GM19395 (cell line): ENCODE measurements around the gene ADAP1.
"Not testable (repeated sequence)": the region's sequence is repeated elsewhere in the genome, so short reads cannot be mapped to it uniquely, and the experiment has no call there.

Experiments used
- ATAC-seq: cut with Tn5 transposase; IDR thresholded peaks from one replicate; pipeline ENCODE4 v1.9.1; 2021; ENCODE audit warnings: mild to moderate bottlenecking, moderate library complexity; ENCODE audit not compliant: unreplicated experiment

ADAP1 gene

DNA sequence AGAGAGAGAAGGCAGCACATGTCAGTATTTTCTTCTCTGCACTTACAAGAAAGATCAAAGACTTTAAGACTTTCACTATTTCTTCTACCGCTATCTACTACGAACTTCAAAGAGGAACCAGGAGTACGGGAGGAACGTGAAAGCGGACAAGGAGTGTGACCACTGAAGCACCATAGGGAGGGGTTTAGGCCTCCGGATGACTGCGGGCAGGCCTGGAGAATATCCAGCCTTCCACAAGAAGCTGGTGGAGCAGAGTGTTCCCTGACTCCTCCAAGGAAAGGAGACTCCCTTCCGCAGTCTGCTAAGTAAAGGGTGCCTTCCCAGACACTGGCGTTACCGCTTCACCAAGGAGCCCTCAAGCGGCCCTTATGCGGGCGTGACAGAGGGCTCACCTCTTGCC lies 6.5 kb upstream of the ADAP1 start:
- not testable (repeated sequence) for ATAC-seq

DNA sequence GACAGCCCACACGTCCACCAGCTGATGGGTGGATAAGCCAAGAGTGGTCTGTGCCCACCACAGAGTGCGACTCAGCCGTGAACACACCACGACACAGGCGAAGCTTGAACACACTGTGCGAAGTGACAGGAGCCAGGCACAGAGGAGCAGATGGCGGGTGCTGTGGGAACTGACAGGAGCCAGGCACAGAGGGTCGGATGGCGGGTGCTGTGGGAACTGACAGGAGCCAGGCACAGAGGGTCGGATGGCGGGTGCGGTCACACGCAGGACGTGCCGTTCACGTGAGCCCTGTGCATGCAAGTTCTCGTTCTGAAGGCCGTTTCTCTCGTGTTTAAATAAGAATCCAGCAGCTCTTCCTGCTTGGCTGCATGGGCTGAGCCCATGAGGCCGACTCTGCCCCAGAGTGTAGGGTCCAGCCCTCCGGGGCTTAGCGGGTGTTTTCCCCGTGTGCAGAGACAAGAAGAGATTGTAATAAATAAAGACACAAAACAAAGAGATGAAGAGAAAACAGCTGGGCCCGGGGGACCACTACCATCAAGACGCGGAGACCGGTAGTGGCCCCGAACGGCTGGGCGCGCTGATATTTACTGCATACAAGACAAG lies 5.9 kb upstream of the ADAP1 start:
- ATAC-seq = no peak

DNA sequence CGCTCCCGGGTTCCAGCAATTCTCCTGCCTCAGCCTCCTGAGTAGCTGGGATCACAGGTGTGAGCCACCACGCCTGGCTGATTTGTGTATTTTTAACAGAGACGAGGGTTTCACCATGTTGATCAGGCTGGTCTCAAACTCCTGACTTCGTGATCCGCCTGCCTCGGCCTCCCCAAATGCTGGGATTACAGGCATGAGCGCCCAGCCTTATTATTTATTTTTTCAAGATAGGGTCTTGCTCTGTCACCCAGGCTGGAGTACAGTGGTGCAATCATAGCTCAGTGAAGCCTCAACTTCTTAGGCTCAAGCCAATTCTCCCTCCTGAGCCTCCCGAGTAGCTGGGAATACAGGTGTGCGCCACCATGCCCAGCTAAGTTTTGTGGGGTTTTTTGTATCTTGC lies 5.3 kb upstream of the ADAP1 start:
- ATAC-seq = not testable (repeated sequence)

DNA sequence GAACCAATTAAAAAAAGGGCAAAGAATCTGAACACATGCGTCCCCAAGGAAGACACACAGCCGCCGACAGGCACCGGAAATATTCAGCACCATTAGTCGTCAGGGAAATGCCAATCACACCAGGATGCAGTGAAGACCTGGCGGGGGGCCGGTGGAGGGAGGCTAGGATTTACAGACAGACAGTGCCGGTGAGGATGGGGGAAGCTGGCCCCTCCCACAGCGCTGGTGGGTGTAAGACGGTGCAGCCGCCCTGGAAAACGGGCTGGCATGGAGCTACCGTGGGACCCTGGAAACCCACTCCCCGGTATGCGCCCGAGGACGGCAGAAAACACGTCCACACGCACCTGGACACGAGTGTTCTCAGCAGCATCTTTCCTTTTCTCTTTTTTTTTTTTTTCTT lies 4.8 kb upstream of the ADAP1 start:
- no peak for ATAC-seq

DNA sequence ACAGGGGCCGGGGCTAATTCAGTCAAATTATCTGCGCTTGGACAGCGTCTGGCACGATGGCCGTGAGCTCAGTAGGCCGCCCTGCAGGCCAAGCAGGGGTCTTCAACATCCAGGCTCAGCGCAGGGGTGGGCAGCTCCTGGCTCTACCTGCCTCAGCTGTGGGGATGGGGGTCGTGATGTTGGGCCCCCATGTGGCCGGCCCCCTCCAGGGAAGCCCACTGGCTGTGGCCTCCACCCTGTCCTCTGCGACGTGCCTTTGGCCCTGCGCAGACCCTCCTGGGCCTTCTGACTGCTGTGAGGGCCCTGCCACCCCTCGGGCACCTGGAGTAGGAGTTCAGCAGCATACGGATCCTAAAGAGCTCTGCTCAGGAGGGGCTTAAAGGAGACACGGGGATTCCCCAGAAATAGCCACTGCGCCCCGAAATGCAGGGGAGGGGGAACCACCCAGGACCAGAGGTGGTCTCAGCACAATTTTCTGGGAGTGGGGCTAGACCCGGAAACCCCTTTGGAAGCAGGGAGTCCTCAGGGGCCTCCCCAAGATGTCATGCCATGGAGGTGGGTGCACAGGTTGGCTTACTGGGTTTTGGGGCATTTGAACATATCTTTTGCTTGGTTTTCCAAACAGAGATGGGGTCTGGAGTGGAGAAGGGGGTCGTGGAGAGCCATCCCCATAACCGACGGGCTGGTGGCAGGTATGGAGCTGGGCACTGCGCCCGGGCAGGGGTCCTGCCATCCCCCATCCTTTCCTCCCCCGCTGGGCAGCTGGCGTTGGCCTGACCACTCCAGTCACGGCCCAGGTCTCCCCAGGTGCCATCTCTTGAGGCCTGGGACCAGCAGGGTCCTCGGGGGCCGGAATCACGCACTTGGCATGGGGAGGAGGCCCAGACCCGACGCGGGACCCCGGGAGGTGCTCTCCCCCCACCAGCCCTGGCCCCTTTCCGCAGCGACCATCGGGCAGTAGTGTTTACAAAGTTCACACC lies 4.0 kb upstream of the ADAP1 start:
- no peak for ATAC-seq

DNA sequence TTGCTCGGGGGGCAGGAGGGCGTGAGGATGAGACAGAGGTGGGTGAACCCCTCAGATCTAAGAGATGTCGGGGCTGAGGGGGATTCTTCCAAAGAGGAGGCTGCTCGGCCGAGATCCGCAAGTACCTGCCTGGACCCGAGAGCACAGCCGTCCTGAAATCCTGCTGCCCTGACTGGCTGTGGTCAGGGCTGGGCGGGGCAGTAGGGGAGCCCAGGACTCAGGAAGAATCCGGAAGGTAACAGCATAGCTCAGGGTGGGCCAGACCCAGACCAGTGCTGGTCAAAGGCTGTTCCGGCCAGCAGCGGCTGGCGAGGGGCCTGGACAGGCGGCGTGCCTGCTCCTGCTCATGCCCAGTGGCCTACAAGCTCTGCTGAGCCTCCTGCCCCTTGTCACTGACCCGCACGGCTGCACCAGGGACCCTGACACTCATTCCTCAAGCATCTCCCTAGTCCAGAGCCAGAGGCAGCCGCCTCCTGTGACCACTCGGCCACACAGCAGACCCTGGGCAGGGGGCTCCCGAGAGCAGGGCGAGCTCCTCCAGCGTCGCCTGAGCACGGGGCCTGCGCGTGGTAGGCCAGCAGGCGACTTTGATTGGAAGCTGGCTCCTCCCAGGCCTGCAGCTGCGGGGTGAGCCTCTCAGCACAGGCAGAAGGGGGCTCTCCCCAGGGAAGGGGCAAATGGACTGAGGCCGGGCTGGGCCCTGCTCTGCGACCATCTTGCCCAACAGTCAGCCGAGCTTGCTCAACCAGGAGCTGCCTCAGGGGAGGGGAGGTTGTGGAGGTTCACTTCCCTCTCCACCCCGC lies 3.1 kb upstream of the ADAP1 start:
- ATAC-seq = no peak

DNA sequence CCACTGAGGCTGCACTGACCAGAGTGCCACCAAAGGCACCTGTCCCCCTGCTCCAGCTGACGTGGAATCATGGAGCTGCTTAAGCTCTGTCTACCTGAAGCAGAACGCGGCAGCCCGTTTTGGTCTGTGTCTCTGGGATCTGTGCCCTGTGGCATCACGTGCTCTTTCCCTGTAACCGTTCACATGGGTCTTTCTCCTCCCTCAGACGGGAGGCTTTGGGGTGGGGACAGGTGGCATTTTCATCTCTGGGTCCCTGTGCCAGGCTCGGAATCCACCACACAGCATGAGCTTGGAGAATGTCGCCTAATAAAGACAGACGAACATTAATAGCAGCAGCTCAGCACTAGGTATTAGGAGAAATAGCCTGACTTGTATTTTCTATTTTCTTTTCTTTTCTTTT lies 1.6 kb upstream of the ADAP1 start:
- no peak for ATAC-seq

DNA sequence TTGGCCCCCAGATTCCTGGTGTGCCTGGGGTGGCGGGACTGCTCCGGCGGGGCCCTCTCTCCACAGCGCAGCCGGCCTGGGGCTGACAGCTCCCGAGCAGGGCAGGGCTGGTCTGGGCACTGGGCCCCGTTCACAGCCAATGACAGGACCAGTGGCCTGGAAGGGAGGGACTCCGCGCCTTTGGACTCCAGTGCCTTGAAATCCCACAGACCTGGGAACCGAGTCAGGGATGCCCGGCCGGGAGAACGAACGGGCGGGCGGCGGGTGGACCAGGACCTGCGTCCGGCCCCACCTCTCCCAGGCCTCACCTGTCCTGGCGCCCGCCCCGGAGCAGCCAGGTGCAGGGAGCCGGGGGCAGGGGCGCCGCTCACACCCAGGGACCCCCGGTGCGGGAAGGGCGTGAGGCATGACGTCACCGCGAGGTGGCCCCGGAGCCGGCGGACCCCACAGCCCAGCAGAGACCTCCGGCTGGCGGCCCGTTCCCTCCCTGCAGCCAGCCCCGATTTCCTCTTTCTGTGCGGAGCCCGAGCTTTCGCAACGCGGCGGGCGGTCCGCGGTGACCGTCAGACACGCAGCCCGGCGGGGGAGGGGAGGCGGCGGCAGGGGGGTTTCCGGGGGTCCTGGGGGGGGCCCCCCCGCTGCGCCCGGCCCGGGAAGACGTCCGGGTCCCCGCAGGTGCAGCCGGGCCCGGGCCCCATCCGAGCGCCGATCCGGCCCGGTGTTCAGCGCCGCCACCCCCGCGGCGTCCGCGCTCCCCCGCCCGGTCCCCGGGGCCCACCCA lies 743 bp downstream of the ADAP1 start:
- no peak for ATAC-seq

DNA sequence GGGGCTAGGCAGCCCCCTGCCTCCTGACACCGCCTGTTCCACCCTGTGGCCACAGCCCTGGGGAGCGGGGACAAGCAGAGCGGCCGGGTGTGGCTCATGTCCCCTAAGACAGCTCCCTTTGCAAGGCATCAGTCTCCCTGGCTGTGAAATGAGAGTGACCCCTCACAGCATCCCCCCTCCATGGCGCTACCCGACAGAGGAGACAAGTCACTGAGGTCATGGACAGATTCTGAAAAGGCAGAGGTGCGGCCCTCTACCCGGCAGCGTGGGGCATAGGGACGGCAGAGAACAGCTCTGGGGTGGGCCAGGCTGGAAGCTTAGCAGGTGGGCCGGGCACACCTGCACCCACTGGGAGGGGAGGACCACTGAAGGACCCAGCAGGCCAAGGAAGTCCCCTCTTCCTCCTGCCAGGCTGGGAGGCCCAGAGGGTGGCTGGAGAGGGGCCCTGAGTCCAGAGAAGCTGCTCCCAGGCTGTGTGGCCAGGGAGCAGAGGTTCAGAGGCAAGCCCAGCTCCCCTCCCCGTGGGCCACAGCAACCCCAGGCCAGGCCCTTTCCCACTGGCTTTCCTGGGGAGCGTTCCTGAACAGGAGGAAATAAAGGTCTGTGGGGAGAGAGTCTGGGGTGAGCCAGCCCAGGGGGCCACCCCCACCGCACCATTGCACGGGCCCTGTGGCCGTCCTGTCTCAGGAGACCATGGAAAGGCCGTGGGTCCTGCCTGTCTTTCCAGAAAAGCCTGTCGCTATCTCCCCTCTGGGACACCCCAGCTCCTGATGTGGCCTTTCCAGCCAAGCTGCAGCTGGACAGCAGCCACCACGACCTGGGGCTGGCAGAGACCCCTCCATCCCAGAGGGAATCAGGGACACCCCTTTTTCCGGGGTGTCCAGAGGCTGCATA lies 1.7 kb downstream of the ADAP1 start:
- no peak for ATAC-seq

DNA sequence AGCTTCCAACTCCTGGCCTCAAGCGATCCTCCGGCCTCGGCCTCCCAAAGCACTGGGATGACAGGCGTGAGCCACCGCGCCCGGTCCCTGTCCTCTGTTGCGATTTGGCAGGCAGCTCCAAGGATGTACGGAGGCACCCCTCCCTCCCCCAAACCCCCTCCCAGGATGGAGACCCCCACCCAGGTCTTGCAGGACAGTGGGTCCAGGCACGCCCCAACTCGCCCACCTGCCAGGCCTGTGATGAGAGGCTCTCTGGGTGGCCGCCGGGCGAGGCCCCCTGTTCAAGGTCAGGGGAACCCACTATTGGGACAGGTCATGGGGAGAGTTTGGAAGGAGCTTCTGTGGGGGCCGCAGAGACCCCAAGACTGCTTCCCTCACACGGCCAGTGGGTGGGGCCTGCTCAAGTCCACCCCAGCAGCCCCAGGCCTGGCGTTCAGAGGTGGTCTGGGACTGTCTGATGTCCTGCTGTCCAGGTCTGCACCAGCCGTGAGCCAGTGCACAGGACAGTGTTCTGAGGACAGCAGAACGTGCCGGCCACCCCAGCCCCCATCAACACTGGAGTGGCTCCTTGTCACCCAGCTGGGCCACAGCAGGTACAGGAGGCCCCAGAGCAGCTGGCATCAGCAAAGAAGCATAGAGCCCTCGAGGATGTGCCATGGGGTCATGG lies 2.5 kb downstream of the ADAP1 start:
- ATAC-seq = no peak

DNA sequence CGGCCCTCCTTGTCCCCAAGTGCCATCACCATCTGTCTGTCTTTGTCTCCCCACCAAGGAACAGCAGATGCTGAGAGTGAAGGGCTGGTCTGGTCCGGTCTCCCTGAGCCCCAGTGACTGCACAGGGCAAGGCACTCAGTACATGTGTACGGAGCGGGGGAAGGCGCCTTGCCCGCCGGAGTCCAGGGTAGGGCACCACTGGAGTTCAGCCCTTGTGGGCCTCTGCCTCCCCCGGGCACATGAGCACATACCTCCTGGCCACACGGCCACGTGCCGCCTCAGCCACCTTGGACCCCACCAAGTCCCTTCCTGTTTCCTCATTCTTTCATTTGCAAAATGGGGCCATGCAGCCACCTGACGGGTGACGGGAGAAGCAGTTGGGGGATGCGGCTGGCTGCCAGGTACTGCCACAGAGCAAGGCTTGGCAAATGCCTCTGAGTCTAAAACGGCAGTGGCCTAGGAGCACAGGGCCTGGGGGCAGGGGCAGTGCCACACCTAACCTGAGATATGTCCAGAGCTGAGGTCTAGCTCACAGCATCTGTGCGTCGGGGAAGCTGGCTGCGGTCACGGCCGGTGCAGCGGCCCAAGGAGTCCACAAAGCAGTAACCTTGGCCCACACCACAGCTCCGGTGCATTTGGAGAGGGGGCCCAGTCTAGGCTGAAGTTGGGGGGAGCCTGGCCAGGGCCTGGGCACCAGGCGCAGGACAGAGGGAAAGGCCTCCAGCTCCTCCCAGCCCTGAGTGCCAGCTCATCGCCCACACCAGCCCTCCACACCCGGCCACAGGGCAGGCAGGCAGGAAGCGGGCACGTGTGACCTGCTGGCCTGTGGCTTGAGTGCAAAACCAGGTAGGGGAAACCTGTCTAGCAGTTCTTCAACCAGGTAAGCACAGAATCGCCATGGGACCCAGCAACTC lies 5.2 kb downstream of the ADAP1 start:
- no peak for ATAC-seq

DNA sequence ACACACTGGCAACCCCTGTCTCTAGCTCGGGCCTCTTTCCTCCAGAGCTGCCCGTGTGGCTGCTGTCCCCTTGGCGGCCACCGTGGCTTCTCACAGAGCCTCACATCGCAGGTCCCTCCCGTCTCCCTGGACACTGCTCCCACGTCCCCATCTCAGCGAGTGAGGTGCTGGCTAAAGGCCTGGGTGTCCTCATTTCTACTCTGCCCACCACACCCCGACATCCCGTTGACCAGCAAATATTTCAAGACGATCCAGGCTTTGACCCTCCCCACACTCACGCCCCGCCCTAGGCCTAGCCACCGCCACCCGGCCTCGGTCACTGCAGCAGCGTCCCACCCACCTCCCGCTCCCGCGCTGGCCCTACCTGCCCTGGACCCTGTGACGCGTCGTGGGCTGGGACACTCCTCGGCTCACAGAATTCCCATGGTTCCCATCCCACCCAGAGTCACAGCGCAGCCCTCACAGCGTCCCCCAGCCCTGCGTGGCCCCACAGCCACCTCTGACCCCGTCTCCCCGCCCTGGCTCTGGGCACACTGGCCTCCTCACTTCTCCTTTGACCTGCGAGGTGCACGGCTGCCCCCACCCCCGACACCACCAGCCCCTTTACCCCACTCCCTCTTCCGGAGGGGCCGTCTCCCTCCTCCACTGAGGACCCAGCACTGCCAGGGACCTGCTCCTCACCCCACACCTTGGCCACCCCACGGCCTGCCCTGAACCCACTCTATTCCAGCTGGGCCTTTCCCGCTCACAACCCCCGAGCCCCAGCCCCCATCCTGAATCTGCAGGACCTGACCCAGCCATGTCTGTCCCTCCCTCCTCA lies 6.9 kb downstream of the ADAP1 start:
- no peak for ATAC-seq

DNA sequence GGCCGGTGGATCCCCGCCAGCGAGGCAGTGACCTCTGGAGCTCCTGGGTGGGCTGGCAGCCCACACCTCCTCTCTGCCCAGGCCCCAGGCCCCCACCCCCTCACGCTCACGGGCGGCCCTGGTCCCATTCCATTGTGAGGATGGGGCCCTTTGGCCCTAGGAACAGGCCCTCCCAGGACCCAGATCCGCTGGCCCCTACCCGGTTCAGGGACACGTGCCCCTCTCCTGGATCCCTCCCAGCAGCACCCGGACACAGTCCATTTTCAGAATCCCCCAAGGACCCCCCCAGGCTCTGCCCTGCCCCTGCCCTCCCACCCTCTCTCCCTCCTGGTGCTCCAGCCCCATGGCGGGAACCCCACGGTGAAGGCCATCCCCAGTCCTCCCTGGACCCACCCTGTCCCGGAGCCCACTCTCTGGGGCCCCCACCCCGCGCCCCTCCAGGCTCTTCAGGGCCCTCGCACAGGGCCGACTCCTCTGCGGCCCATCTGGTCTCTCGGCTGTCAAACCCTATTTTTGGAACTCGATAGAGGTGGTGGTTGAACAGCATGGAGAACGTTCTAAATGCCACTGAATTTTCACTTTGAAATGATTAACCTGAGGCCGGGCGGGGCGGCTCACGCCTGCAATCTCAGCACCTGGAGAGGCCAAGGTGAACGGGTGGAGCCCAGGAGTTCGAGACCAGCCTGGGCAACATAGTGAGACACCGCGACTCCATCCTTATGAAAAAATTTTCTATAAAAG lies 8.1 kb downstream of the ADAP1 start:
- ATAC-seq = no peak

DNA sequence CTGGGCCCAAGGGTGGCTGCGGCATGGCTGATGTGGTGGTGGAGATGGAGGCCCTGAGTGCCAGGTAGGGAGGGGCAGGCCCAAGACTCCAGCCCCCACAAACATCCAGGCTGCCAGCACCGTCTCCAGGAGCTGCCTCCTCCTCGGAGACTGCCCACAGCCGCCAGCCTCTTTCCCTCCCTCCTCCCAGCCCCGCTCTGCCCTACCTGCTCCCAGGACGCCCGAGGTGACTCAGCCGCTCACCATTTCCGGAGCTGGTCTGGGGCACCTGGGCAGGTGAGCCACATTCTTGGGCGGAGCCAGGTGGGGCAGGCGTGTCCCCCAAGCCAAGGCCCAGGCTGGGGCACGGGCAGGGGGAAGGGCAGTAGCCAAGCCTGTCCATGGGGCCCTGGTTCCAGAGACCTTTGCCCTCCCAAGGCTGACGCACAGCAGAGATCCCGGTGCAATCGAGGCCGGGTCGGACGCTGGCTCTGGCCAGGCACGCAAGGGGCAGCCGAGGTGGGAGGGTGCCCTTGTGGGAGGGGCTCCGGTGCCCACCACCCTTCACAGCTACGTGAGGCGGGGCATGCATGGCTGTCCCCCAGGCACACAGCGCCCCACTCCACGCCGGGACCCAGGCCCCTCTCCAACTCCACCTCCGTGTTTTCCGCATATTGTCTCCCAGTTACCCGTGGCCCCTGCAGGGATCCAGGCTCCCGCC lies 8.8 kb downstream of the ADAP1 start:
- no peak for ATAC-seq

DNA sequence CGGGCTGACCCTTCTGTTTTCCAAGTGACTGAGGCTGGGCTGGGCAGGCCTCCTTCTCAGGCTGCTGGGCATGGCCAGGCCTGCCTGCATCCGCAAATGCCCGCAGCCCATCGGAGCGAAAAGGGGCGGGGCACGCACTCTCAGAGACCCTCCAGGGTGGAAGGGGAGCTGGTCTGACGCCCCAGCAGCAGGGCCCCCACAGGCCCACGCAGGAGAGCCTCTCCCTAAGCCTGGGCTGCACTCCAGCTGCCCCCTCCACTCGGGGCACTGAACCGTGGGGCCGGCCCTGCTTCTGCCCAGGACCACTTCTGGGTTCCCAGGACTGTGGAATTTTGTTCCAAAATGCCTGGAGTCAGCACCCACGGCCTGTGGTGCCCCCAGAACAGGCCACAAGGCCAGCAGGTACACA lies 9.3 kb downstream of the ADAP1 start:
- ATAC-seq = no peak

DNA sequence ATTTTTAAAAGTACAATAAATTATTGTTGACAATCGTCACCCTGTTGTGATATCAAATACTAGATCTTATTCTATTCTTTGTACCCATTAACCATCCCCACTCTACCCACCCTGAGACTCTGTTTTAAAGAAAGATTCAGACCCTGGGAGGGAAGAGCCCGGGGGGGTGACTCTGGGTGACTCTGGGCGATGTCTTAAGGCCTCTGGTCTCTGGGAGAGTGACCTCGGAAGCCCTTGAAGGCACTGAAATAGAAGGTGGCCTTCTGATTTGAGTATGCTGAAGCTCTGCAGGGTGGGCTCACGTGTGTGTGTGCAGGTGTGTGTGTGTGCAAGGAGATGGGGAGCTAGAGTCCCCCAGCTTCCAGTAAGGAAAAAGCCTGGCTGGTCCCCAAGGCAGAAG lies 9.7 kb downstream of the ADAP1 start:
- ATAC-seq = no peak
